GM21390 (cell line): ENCODE results near the gene ARHGAP8.
"Not testable (repeated sequence)": the region's sequence is repeated elsewhere in the genome, so short reads cannot be mapped to it uniquely, and the experiment has no call there.

Experiments used
- ATAC-seq: cut with Tn5 transposase; IDR thresholded peaks from one replicate; pipeline ENCODE4 v1.9.1; 2021; ENCODE audit not compliant: unreplicated experiment

Gene ARHGAP8

DNA sequence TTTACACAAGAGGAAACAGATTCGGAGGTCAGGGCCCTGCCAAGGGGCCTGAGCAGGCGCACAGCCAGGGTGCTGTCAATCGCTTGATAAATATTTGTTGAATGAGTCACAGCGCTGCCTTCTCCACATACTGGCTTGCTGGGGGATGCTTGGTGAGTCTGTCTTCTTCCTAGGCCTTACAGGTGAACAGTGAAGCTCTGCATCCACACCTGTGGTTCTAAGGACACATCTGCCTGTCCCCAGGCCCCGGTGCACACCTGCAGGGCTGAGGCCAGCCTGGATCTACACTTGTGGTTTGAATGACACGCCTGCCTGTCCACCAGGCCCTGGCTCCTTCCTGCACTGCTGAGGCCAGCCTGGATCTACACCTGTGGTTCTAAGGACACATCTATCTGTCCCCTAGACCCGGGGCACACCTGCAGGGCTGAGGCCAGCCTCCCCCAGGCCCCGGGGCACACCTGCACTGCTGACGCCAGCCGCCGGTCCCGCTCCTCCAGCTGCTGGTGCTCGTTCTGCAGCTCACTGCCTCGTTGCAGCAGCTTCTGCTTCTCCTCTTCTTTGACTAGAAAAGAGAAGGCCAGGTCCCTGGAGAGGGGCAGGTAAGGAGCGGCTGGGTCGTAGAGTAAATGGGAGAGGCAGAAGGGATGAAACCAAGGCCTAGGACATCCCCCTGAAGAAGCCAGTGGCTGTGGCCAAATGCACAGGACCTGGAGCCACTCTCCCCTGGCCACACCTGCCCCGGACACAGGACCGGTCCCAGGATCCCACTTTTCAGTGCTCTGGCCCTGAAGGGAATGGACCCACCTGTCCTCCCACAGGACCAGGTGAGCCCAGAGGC is 132.8 kb downstream of the ARHGAP8 start:
- ATAC-seq = no peak

- no peak for ATAC-seq
These were observed 133.5 kb downstream of the ARHGAP8 start for GRCh38 chr22:44885806-44886360.

DNA sequence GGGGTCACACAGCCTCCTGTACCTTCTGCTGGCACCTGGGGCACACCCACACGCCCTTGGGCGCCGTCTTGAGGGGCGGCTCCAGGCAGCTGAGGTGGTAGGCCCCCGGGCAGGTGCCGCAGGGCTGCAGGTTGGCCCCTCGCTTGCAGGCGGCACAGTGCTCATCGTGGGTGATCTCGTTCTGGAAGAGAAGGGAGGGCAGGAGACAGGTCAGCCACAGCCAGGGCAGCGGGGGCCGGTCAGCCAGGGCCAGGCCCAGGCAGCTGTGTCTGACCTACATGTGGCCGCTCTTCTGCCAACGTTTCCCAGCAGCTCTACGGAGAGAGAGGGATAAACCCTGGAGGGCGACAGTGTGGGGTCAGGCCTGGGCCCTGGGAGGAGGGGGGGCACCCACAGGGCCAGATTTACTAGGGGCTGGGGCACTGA is 135.6 kb downstream of the ARHGAP8 start:
- ATAC-seq = no peak

GRCh38 chr22:44888491-44889254 is 136.3 kb downstream of the ARHGAP8 start:
- no peak for ATAC-seq

DNA sequence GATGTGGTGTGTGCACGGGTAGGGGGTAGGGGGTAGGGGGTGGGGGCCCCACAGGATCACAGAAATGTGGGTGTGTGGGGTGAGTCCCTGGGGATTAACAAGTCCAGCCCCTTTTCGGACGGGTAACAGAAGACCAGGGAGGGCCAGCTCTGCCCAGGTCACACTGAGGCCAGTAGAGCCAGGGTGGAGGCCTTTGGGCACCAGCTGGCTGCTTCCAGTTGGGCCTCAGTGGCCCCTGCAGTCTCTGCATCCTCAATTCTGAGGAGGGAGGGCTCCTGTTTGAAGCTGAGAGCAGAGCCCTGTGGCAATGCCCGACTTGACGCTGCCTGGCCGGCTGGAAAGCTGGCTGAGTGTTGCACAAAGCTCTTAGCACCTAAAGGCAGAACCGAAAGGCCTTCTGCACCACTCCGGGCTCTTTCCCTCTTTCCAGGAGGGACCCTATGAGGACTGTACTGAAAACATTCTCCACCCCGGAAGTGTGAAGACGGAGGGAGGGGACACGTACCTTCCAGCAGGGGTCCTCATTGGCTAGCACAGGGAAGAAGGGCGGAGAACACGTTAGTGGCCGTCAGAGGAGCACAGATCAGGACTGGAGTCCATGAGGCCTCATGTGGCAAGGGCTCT is 137.0 kb downstream of the ARHGAP8 start:
- ATAC-seq = no peak

DNA sequence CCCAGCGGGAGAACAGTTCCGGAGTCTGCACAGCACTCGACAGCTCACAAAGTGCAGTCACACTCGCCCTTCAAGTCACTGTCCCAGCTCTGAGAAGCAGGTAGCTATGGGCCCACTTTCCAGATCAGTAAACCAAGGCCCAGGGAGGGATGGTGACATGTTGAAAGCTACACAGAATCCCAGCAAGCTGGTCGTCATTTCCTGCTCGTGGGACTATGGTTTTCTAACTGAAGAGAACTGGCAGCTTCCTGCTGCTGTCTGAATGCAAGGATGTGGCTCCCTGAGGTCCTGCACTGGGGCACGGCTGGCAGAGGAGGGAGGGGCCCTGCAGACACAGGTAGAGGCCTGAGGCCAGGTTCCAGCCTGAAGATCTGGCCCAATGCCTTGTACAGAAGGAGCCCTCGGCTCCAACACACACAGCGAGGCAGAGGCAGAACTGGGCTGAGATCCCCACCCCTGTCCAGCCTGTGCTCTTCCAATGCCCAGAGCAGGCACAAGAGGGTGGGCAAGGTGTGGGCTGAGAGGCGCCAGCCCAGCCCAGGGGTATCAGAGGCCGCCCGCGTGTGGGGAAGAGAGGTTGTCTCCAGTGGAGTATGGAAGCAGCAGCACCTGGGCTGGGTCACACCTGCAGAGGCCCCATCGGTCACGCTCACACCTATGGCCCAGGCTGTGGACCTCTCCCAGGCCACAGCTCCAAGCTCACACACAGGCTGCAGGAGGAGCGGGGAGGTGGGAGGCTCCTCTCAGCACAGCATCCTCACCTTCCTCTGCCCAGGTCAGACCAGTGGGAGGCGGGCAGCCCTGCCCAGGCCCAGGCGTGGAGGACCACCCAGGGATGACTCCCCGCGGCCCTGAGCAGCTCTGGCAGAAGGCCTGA is 138.3 kb downstream of the ARHGAP8 start:
- ATAC-seq = no peak

GRCh38 chr22:44891293-44891747 is 138.9 kb downstream of the ARHGAP8 start:
- ATAC-seq = no peak

- no peak for ATAC-seq
These were observed 139.4 kb downstream of the ARHGAP8 start for GRCh38 chr22:44891791-44892190.

DNA sequence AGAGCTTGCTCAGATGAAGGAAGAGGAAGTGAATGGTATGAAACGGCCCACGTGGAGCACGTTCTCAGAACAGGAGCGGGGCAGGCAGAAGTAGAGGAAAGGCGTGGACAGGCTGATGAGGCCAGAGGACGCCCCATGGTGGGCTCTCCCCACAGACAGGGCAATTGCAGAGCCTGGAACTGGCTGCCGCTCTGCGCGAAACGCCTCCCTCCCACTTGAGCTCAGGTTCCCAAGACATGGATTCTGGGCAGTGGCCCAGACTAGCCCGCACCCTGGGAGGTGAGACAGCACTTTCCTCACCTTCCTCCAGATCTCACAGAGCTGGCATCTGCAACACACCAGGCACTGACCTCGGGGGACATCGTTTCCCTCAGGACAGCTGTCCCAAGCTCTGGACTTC is 139.9 kb downstream of the ARHGAP8 start:
- no peak for ATAC-seq

GRCh38 chr22:44892803-44893730 is 140.7 kb downstream of the ARHGAP8 start:
- ATAC-seq = no peak

DNA sequence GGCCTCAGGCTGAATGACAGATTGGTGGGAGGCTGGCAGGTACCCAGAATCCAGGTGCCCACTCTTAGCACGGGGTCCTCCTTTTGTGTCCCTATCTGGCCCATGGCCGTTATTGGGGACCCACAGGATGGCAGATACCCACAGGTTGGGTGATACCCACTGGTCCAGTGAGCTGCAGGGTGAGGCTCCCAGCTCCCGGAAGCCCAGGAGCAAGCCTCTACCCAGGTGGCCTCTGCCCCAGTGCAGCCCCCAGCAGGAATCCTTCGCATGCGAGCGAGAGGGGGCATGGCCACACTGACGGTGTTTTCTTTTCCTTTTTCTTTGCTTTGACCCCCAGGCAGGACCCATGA is 141.3 kb downstream of the ARHGAP8 start:
- no peak for ATAC-seq

DNA sequence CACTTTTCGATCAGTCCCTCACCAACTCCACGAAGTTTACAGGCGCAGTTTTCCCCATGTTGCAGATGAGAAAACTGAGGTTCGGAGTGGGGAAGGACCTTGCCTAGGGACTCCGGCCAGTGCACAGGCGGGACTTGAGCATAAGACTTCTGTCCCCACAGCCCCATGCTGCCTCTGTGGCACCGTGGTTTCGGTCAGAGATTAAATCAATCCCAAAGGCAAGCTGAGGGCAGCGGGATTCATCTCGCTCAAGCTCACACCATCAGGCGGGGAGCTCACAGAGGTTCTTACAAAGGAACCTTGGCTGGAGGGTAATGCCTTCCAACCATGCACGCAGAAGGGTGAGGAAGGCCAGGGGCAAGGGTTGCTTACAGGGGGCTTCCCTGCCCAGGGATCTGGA is 141.9 kb downstream of the ARHGAP8 start:
- no peak for ATAC-seq

- ATAC-seq = no peak
These were observed 142.4 kb downstream of the ARHGAP8 start for GRCh38 chr22:44894782-44895181.

DNA sequence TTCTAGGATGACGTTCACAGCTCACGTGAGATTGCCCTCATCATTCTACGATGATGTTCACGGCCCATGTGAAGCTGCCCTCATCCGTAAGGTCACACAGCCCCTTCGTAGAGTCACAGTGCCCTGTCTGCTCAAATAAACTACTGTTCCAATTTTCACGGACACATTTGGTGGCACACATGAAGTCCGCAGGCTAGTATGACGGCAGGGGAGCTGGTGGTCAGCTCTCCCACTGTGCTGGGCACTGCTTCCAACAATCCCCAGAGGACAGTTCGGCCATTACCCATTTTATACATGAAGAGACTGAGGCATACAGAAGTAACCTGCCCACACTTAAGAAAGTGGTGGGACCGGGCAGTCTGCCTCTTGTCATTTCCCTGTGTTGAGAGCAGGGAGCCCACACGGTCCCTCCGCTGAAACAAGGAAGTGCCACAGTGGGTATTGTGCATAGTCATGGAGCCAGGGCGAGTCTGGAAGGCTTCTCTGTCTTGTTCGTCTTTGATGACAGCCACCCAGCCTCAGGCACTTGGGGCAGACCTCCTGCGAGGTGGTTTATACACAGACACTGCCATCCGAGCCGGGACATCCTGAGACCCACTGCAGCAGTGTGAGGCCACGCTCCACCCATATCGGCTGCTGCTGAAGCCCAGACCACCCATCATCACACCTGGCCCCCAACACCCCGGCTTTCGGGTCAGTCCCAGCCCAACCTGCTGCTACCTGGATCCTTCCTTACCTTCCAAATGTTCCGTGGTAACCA is 143.1 kb downstream of the ARHGAP8 start:
- ATAC-seq = no peak

- ATAC-seq = no peak
These were observed 145.9 kb downstream of the ARHGAP8 start for GRCh38 chr22:44898236-44898635.

DNA sequence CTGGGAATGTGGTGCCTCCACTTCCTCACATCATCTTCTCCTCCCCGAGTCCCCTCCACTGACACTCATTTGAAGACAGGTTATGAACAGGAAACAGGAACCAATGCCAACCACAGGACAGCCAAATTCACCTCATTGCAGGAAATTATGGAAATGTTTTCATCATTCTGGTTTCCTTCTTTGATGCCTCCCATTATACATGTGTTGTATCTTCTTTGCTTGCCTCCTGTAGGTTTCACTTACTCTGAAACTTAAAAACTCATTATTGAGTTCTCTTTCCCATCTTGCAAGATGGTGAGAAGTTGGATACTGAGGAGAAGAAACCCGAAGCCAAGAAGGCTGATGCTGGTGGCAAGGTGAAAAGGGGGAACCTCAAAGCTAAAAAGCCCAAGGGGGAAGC is 148.9 kb downstream of the ARHGAP8 start:
- no peak for ATAC-seq

DNA sequence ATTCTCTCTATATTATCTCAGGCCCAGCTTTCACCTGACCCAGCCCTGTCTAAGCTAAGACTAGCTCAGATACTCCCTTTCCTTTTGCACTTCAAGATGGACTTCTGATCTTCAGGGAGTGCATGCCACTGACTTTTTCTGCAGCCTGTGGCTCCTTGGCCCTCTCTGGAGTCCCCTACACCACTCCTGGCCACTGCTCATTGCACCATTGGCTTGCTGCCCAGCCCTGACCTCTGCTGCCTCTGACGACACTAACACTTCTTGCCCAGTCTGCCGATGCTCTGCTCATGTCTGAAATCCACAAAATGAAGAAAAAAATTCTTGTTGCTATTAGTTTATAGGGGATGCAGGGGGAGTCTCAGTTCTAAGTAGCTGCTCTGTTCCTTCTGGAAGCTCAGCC is 150.8 kb downstream of the ARHGAP8 start:
- not testable (repeated sequence) for ATAC-seq

DNA sequence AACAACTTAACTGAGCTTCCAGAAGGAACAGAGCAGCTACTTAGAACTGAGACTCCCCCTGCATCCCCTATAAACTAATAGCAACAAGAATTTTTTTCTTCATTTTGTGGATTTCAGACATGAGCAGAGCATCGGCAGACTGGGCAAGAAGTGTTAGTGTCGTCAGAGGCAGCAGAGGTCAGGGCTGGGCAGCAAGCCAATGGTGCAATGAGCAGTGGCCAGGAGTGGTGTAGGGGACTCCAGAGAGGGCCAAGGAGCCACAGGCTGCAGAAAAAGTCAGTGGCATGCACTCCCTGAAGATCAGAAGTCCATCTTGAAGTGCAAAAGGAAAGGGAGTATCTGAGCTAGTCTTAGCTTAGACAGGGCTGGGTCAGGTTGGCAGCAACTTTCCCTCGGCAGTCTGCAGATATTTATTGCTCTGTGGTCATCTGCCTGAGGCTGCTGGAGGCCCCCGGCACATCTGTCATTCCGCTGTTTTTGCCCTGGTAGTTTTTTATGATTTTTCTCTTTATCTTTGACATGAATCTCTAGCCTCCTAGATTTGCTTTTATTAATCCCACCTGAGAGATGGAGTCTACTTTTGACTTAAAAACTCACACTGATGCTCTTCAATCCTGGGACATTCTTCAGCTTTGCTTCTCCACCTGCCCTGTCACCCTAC is 152.2 kb downstream of the ARHGAP8 start:
- ATAC-seq = not testable (repeated sequence)
